Upper lobe of right lung (tissue), 1 donor: ENCODE results near the gene MBOAT2. TPM values are rescaled to one million over a fixed set of nuclear protein-coding genes. Genes with fewer than 3 reads are reported as not detected.

Experiments used
- ATAC-seq: fragments of 200-7000 bp; cut with Tn5 transposase; one replicate; pipeline ENCODE4 v1.9.1; 2020; ENCODE audit warnings: mild to moderate bottlenecking, moderate library complexity
- DNase-seq: peaks from one replicate; pipeline ENCODE4 v3.0.0-alpha.2; 2020
- H3K27ac ChIP-seq: fragments of 200-600 bp; one replicate; pipeline ENCODE4 v1.8.0; 2022
- H3K27me3 ChIP-seq: fragments of 200-600 bp; one replicate; pipeline ENCODE4 v1.8.0; 2022; ENCODE audit warnings: mild to moderate bottlenecking
- H3K36me3 ChIP-seq: fragments of 200-600 bp; one replicate; pipeline ENCODE4 v1.8.0; 2022
- H3K4me1 ChIP-seq: fragments of 200-600 bp; one replicate; pipeline ENCODE4 v1.8.0; 2022
- H3K4me3 ChIP-seq: fragments of 200-600 bp; one replicate; pipeline ENCODE4 v1.8.0; 2022; ENCODE audit warnings: mild to moderate bottlenecking
- H3K9me3 ChIP-seq: fragments of 200-600 bp; one replicate; pipeline ENCODE4 v1.8.0; 2022
- CTCF ChIP-seq: fragments of 200-600 bp; IDR thresholded peaks from one replicate; pipeline ENCODE4 v1.8.0; 2022; ENCODE audit warnings: antibody characterized with exemption
- intact Hi-C: fragments of 100-400 bp; cut with DNase I; formaldehyde crosslinking; loops from one replicate; pipeline ENCODE4 v1.11.0; 2022
- total RNA-seq: library from RNA; stranded (reverse); fragmentation: NEBNext Ultra II Directional; extraction: Animal tissue kit (Norgen Biotek cat#: 25700); gene quantifications from one replicate; pipeline ENCODE4 v1.2.1, GENCODE V29; 2021
- donor health status: DM: no; HTN: yes; CAD: no; lungs with severe emphysema.

Gene MBOAT2
- total RNA-seq, 1 donor from 2014 or later, result 31.4 TPM

DNA sequence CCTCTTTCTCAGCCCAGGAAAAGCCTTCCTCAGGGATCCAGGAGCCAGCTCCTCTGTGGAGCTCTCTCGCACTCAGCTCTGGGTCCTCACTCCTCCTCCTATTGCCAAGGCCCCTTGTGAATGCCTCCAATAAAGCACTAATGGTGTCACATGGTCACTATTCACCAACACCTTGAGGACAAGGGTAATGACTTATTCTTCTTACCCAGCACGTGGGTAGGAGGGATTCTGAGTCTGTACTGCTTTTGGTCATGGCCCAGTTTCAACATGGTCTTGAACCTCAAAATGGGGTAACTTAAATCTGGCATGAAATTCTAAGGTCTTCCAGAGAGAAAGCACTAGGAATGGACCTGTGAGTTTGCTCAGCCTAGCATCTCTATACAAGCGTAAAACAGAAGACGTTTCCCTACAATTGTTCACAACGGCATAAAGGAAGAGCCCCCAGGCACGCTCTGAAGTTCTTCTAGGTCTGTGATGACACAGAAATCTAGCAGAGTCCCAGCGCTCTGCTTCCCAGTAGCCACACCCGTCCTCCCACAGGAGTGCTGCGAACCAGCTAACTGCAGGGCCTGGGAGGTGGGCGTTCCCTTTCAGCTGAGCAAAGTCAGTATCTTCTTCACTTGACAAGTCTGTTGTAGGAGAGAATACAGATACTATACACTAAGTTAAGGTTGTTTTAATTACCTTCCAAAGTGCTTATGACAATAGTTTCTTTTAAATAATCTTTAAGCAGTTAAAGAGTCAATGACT lies 151.5 kb downstream of the MBOAT2 start:
- no peak for DNase-seq
- Histone ChIP-seq H3K4me1 (no peaks in the 10 kb centered on the region), H3K27ac (no peak overlapping the region), H3K27me3 (no peaks in the 10 kb centered on the region), H3K36me3 (no peaks in the 10 kb centered on the region), H3K9me3 (no peaks in the 10 kb centered on the region), H3K4me3 (no peak overlapping the region)
- peak; percentile 34 for ATAC-seq
- intact Hi-C loops, result no loop called here
- TF ChIP-seq CTCF, result no peak

- no peak for DNase-seq
- H3K27me3 ChIP-seq, result peaks cover 4% of the 10 kb centered on the region
- intact Hi-C loops, result no loop called here
- no peak overlapping the region for H3K4me3 ChIP-seq
- no peak overlapping the region for H3K27ac ChIP-seq
- no peaks in the 10 kb centered on the region for H3K4me1 ChIP-seq
- no peaks in the 10 kb centered on the region for H3K36me3 ChIP-seq
- TF ChIP-seq CTCF, result no peak
- ATAC-seq, result no peak
- H3K9me3 ChIP-seq, result no peaks in the 10 kb centered on the region
Observed at GRCh38 chr2:8850845-8851487, 152.5 kb downstream of the MBOAT2 start.

GRCh38 chr2:8849327-8849726 lies 154.2 kb downstream of the MBOAT2 start:
- Histone ChIP-seq H3K4me3 (no peak overlapping the region), H3K9me3 (no peaks in the 10 kb centered on the region), H3K36me3 (no peaks in the 10 kb centered on the region), H3K27ac (no peak overlapping the region), H3K27me3 (peaks cover 4% of the 10 kb centered on the region), H3K4me1 (no peaks in the 10 kb centered on the region)
- DNase-seq (no peak), ATAC-seq (peak; percentile 17)
- no peak for TF ChIP-seq CTCF
- intact Hi-C loops, result no loop called here

DNA sequence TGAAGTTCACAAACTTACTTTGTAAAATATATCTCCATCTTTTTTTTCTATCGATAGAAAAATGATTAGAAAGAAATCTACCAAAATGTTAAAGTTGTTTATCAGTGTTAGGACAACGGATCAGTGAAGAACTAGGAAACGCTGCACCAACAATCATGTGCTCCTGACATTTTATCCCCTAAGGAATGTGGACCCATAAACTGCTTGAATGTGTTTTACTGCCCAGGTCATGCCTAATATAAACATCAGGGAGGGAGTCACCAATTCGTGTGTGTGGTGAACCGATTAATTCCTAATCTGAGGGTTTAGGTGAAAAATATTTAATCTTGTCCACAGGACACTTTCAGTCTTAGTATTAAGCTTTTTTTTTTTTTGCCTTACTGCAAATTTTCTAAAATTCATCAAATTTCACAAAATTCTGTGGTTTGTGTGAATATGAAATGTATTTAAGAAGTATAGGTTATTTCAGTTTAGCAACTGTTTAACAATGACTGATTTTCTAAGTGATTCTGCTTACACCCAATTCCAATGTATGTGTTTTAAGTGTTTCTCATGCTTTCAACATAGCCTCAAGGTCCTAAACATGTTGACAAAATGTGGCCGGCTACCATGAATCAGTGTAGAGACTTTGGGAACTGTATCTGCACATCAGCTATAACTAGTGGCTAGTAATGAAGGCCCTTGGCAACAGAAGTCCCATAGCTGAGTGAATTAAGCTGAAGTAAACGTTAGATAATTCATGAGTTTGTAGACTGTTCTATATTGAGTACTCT lies 155.0 kb downstream of the MBOAT2 start:
- Histone ChIP-seq H3K27me3 (peaks cover 4% of the 10 kb centered on the region), H3K27ac (no peak overlapping the region), H3K4me3 (no peak overlapping the region), H3K4me1 (no peaks in the 10 kb centered on the region), H3K9me3 (no peaks in the 10 kb centered on the region), H3K36me3 (no peaks in the 10 kb centered on the region)
- ATAC-seq (no peak), DNase-seq (no peak)
- intact Hi-C loops, result no loop called here
- TF ChIP-seq CTCF, result no peak

GRCh38 chr2:8847400-8847799 lies 156.1 kb downstream of the MBOAT2 start:
- Histone ChIP-seq H3K9me3 (no peaks in the 10 kb centered on the region), H3K36me3 (no peaks in the 10 kb centered on the region), H3K27me3 (peaks cover 4% of the 10 kb centered on the region), H3K4me1 (no peaks in the 10 kb centered on the region), H3K27ac (no peak overlapping the region), H3K4me3 (no peak overlapping the region)
- DNase-seq, result no peak
- intact Hi-C loops, result no loop called here
- TF ChIP-seq CTCF, result no peak
- ATAC-seq, result no peak
